PC-3 (cell line): Measurements from ENCODE around the gene ZNF548.

ENCODE experiments used
- CTCF ChIP-seq: fragments of 300-600 bp; sonication (generic); conservative IDR thresholded peaks from 2 replicates; pipeline ENCODE4 v1.5.1; 2017; ENCODE audit warnings: antibody characterized with exemption, low read depth, mild to moderate bottlenecking, low read length
- EZH2 ChIP-seq: fragments of 300-600 bp; sonication (generic); IDR thresholded peaks from one replicate; pipeline ENCODE4 v1.6.1; 2017; ENCODE audit warnings: antibody characterized with exemption, mild to moderate bottlenecking, low read length; ENCODE audit not compliant: unreplicated experiment
- EZH2phosphoT487 ChIP-seq: fragments of 300-600 bp; sonication (generic); IDR thresholded peaks from 2 replicates; pipeline ENCODE4 v1.6.1; 2018; ENCODE audit warnings: mild to moderate bottlenecking, antibody characterized with exemption, low read length, borderline replicate concordance

DNA sequence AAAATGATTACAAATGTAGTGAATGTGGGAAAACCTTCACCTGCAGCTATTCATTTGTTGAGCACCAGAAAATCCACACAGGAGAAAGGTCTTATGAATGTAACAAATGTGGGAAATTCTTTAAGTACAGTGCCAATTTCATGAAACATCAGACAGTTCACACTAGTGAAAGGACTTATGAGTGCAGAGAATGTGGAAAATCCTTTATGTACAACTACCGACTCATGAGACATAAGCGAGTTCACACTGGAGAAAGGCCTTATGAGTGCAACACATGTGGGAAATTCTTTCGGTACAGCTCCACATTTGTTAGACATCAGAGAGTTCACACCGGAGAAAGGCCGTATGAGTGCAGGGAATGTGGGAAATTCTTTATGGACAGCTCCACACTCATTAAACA lies 9.2 kb downstream of the ZNF548 start:
- no peak for TF ChIP-seq CTCF
- TF ChIP-seq EZH2phosphoT487 = no peak
- TF ChIP-seq EZH2 = no peak
